ENCODE measurements around the gene CAP2.

The CAP2 gene

GRCh38 chr6:17457405-17457804 is 64.0 kb downstream of the CAP2 start:
- H3K4me3 ChIP-seq (ENCODE audit: low read depth, low read length) = no peak overlapping the region
- H3K27me3 ChIP-seq (ENCODE audit: control insufficient read depth, insufficient read depth, low read length) = no peaks in the 10 kb centered on the region
- no peak overlapping the region for H3K9ac ChIP-seq (ENCODE audit: low read depth, low read length)
- H3K36me3 ChIP-seq (ENCODE audit: control insufficient read depth, insufficient read depth, low read length) = no peaks in the 10 kb centered on the region
- no peak overlapping the region for H3K27ac ChIP-seq (ENCODE audit: low read depth, low read length)
- peaks cover 11% of the 10 kb centered on the region for H3K4me1 ChIP-seq (ENCODE audit: control insufficient read depth, insufficient read depth, low read length)
- H3K9me3 ChIP-seq (ENCODE audit: control insufficient read depth, insufficient read depth, low read length) = no peaks in the 10 kb centered on the region

- Histone ChIP-seq H3K4me1 (ENCODE audit: control insufficient read depth, insufficient read depth, low read length) (peaks cover 11% of the 10 kb centered on the region), H3K27me3 (ENCODE audit: control insufficient read depth, insufficient read depth, low read length) (no peaks in the 10 kb centered on the region), H3K9me3 (ENCODE audit: control insufficient read depth, insufficient read depth, low read length) (no peaks in the 10 kb centered on the region), H3K4me3 (ENCODE audit: low read depth, low read length) (no peak overlapping the region), H3K9ac (ENCODE audit: low read depth, low read length) (no peak overlapping the region), H3K36me3 (ENCODE audit: control insufficient read depth, insufficient read depth, low read length) (no peaks in the 10 kb centered on the region), H3K27ac (ENCODE audit: low read depth, low read length) (no peak overlapping the region)
These were observed 64.6 kb downstream of the CAP2 start for GRCh38 chr6:17457956-17458355.

GRCh38 chr6:17458966-17459365 is 65.6 kb downstream of the CAP2 start:
- H3K27me3 ChIP-seq (ENCODE audit: control insufficient read depth, insufficient read depth, low read length) = no peaks in the 10 kb centered on the region
- H3K4me1 ChIP-seq (ENCODE audit: control insufficient read depth, insufficient read depth, low read length) = peaks cover 11% of the 10 kb centered on the region
- H3K9me3 ChIP-seq (ENCODE audit: control insufficient read depth, insufficient read depth, low read length) = no peaks in the 10 kb centered on the region
- H3K9ac ChIP-seq (ENCODE audit: low read depth, low read length) = no peak overlapping the region
- no peak overlapping the region for H3K4me3 ChIP-seq (ENCODE audit: low read depth, low read length)
- no peaks in the 10 kb centered on the region for H3K36me3 ChIP-seq (ENCODE audit: control insufficient read depth, insufficient read depth, low read length)
- H3K27ac ChIP-seq (ENCODE audit: low read depth, low read length) = no peak overlapping the region

- no peaks in the 10 kb centered on the region for H3K9me3 ChIP-seq (ENCODE audit: control insufficient read depth, insufficient read depth, low read length)
- no peak overlapping the region for H3K4me3 ChIP-seq (ENCODE audit: low read depth, low read length)
- no peak overlapping the region for H3K9ac ChIP-seq (ENCODE audit: low read depth, low read length)
- H3K27ac ChIP-seq (ENCODE audit: low read depth, low read length) = no peak overlapping the region
- no peaks in the 10 kb centered on the region for H3K4me1 ChIP-seq (ENCODE audit: control insufficient read depth, insufficient read depth, low read length)
- no peaks in the 10 kb centered on the region for H3K27me3 ChIP-seq (ENCODE audit: control insufficient read depth, insufficient read depth, low read length)
- 0 out of 2 replicates have a peak, but pooled peaks cover 2% of the 10 kb centered on the region for H3K36me3 ChIP-seq (ENCODE audit: control insufficient read depth, insufficient read depth, low read length)
These were observed 67.5 kb downstream of the CAP2 start for GRCh38 chr6:17460862-17461261.

- Histone ChIP-seq H3K4me1 (ENCODE audit: control insufficient read depth, insufficient read depth, low read length) (no peaks in the 10 kb centered on the region), H3K36me3 (ENCODE audit: control insufficient read depth, insufficient read depth, low read length) (0 out of 2 replicates have a peak, but pooled peaks cover 7% of the 10 kb centered on the region), H3K9me3 (ENCODE audit: control insufficient read depth, insufficient read depth, low read length) (no peaks in the 10 kb centered on the region), H3K27me3 (ENCODE audit: control insufficient read depth, insufficient read depth, low read length) (no peaks in the 10 kb centered on the region), H3K9ac (ENCODE audit: low read depth, low read length) (no peak overlapping the region), H3K27ac (ENCODE audit: low read depth, low read length) (no peak overlapping the region), H3K4me3 (ENCODE audit: low read depth, low read length) (no peak overlapping the region)
These were observed 72.8 kb downstream of the CAP2 start for GRCh38 chr6:17466147-17466546.

GRCh38 chr6:17466707-17467106 is 73.3 kb downstream of the CAP2 start:
- Histone ChIP-seq H3K4me3 (ENCODE audit: low read depth, low read length) (no peak overlapping the region), H3K4me1 (ENCODE audit: control insufficient read depth, insufficient read depth, low read length) (no peaks in the 10 kb centered on the region), H3K27me3 (ENCODE audit: control insufficient read depth, insufficient read depth, low read length) (no peaks in the 10 kb centered on the region), H3K36me3 (ENCODE audit: control insufficient read depth, insufficient read depth, low read length) (0 out of 2 replicates have a peak, but pooled peaks cover 7% of the 10 kb centered on the region), H3K9ac (ENCODE audit: low read depth, low read length) (no peak overlapping the region), H3K9me3 (ENCODE audit: control insufficient read depth, insufficient read depth, low read length) (no peaks in the 10 kb centered on the region), H3K27ac (ENCODE audit: low read depth, low read length) (no peak overlapping the region)

- H3K9me3 ChIP-seq (ENCODE audit: control insufficient read depth, insufficient read depth, low read length) = no peaks in the 10 kb centered on the region
- no peak overlapping the region for H3K27ac ChIP-seq (ENCODE audit: low read depth, low read length)
- H3K4me3 ChIP-seq (ENCODE audit: low read depth, low read length) = no peak overlapping the region
- 0 out of 2 replicates have a peak, but pooled peaks cover 7% of the 10 kb centered on the region for H3K36me3 ChIP-seq (ENCODE audit: control insufficient read depth, insufficient read depth, low read length)
- no peaks in the 10 kb centered on the region for H3K27me3 ChIP-seq (ENCODE audit: control insufficient read depth, insufficient read depth, low read length)
- H3K9ac ChIP-seq (ENCODE audit: low read depth, low read length) = no peak overlapping the region
- no peaks in the 10 kb centered on the region for H3K4me1 ChIP-seq (ENCODE audit: control insufficient read depth, insufficient read depth, low read length)
These were observed 75.8 kb downstream of the CAP2 start for GRCh38 chr6:17469006-17469832.

GRCh38 chr6:17470202-17470937 is 77.0 kb downstream of the CAP2 start:
- Histone ChIP-seq H3K9me3 (ENCODE audit: control insufficient read depth, insufficient read depth, low read length) (no peaks in the 10 kb centered on the region), H3K4me1 (ENCODE audit: control insufficient read depth, insufficient read depth, low read length) (no peaks in the 10 kb centered on the region), H3K9ac (ENCODE audit: low read depth, low read length) (no peak overlapping the region), H3K27ac (ENCODE audit: low read depth, low read length) (no peak overlapping the region), H3K36me3 (ENCODE audit: control insufficient read depth, insufficient read depth, low read length) (0 out of 2 replicates have a peak, but pooled peaks cover 7% of the 10 kb centered on the region), H3K27me3 (ENCODE audit: control insufficient read depth, insufficient read depth, low read length) (no peaks in the 10 kb centered on the region), H3K4me3 (ENCODE audit: low read depth, low read length) (no peak overlapping the region)

- H3K4me1 ChIP-seq (ENCODE audit: control insufficient read depth, insufficient read depth, low read length) = no peaks in the 10 kb centered on the region
- 0 out of 2 replicates have a peak, but pooled peaks cover 5% of the 10 kb centered on the region for H3K36me3 ChIP-seq (ENCODE audit: control insufficient read depth, insufficient read depth, low read length)
- H3K4me3 ChIP-seq (ENCODE audit: low read depth, low read length) = no peak overlapping the region
- H3K9ac ChIP-seq (ENCODE audit: low read depth, low read length) = no peak overlapping the region
- no peaks in the 10 kb centered on the region for H3K9me3 ChIP-seq (ENCODE audit: control insufficient read depth, insufficient read depth, low read length)
- no peaks in the 10 kb centered on the region for H3K27me3 ChIP-seq (ENCODE audit: control insufficient read depth, insufficient read depth, low read length)
- no peak overlapping the region for H3K27ac ChIP-seq (ENCODE audit: low read depth, low read length)
These were observed 77.5 kb downstream of the CAP2 start for GRCh38 chr6:17470938-17471327.

GRCh38 chr6:17472653-17473183 is 79.3 kb downstream of the CAP2 start:
- no peak overlapping the region for H3K9ac ChIP-seq (ENCODE audit: low read depth, low read length)
- no peak overlapping the region for H3K4me3 ChIP-seq (ENCODE audit: low read depth, low read length)
- H3K9me3 ChIP-seq (ENCODE audit: control insufficient read depth, insufficient read depth, low read length) = no peaks in the 10 kb centered on the region
- no peaks in the 10 kb centered on the region for H3K4me1 ChIP-seq (ENCODE audit: control insufficient read depth, insufficient read depth, low read length)
- H3K27me3 ChIP-seq (ENCODE audit: control insufficient read depth, insufficient read depth, low read length) = no peaks in the 10 kb centered on the region
- H3K27ac ChIP-seq (ENCODE audit: low read depth, low read length) = peak overlapping the region; percentile 44
- no peaks in the 10 kb centered on the region for H3K36me3 ChIP-seq (ENCODE audit: control insufficient read depth, insufficient read depth, low read length)

GRCh38 chr6:17473554-17473953 is 80.2 kb downstream of the CAP2 start:
- Histone ChIP-seq H3K4me3 (ENCODE audit: low read depth, low read length) (no peak overlapping the region), H3K9me3 (ENCODE audit: control insufficient read depth, insufficient read depth, low read length) (no peaks in the 10 kb centered on the region), H3K27me3 (ENCODE audit: control insufficient read depth, insufficient read depth, low read length) (no peaks in the 10 kb centered on the region), H3K9ac (ENCODE audit: low read depth, low read length) (no peak overlapping the region), H3K4me1 (ENCODE audit: control insufficient read depth, insufficient read depth, low read length) (no peaks in the 10 kb centered on the region), H3K36me3 (ENCODE audit: control insufficient read depth, insufficient read depth, low read length) (no peaks in the 10 kb centered on the region), H3K27ac (ENCODE audit: low read depth, low read length) (no peak overlapping the region)

Measured in HUES48 (cell line).